Neuronal stem cell (in vitro differentiated cells): ENCODE measurements around the gene EXO1.

ENCODE experiments used
- DNase-seq: peaks from one replicate; pipeline ENCODE4 v3.0.0-alpha.2; 2013; ENCODE audit warnings: low spot score
- H2AFZ ChIP-seq: one replicate; pipeline ENCODE4 v1.6.1; 2013; ENCODE audit warnings: mild to moderate bottlenecking, low read length, inconsistent platforms
- H2AK5ac ChIP-seq: 2 replicates; pipeline ENCODE4 v1.6.1; 2013; ENCODE audit warnings: low read depth, mild to moderate bottlenecking, inconsistent platforms, low read length, moderate library complexity, mixed read lengths
- H2BK120ac ChIP-seq: 2 replicates; pipeline ENCODE4 v1.6.1; 2013; ENCODE audit warnings: low read depth, mild to moderate bottlenecking, inconsistent platforms, low read length, moderate library complexity, mixed read lengths
- H2BK12ac ChIP-seq: one replicate; pipeline ENCODE4 v1.6.1; 2013; ENCODE audit warnings: low read length, inconsistent platforms
- H2BK15ac ChIP-seq: 2 replicates; pipeline ENCODE4 v1.6.1; 2013; ENCODE audit warnings: mild to moderate bottlenecking, low read length, inconsistent platforms, mixed read lengths
- H2BK5ac ChIP-seq: one replicate; pipeline ENCODE4 v1.6.1; 2013; ENCODE audit warnings: inconsistent platforms, mild to moderate bottlenecking, low read length, moderate library complexity
- H3K14ac ChIP-seq: one replicate; pipeline ENCODE4 v1.6.1; 2013; ENCODE audit warnings: low read length, inconsistent platforms
- H3K18ac ChIP-seq: 2 replicates; pipeline ENCODE4 v1.6.1; 2013; ENCODE audit warnings: low read length, inconsistent platforms
- H3K23ac ChIP-seq: 2 replicates; pipeline ENCODE4 v1.6.1; 2013; ENCODE audit warnings: low read depth, mild to moderate bottlenecking, mixed read lengths, low read length, inconsistent platforms; ENCODE audit not compliant: poor library complexity
- H3K27ac ChIP-seq: replicated peaks from 3 replicates; pipeline ENCODE4 v1.5.1; 2013; ENCODE audit warnings: low read length, inconsistent platforms
- H3K27me3 ChIP-seq, 3 experiments: 2 replicates each; pipeline ENCODE4 v1.6.1; 2013; ENCODE audit warnings: low read length in 3 of 3, mild to moderate bottlenecking in 2 of 3, inconsistent platforms in 1 of 3, low read depth in 1 of 3, mixed read lengths in 1 of 3, moderate library complexity in 1 of 3; ENCODE audit not compliant: control insufficient read depth in 3 of 3, insufficient read depth in 3 of 3
- H3K36me3 ChIP-seq, 2 donors: replicated peaks in 1 of 2; 2 replicates each; pipeline ENCODE4 v1.6.1; 2013; ENCODE audit warnings: low read length in 2 of 2; ENCODE audit not compliant: control insufficient read depth in 2 of 2, insufficient read depth in 2 of 2
- H3K4ac ChIP-seq: 2 replicates; pipeline ENCODE4 v1.6.1; 2013; ENCODE audit warnings: inconsistent platforms, mild to moderate bottlenecking, low read length, moderate library complexity
- H3K4me1 ChIP-seq, 2 donors: 1 replicate in 1 of 2; 2 replicates in 1 of 2; pipeline ENCODE4 v1.6.1; 2013; ENCODE audit warnings: low read length in 2 of 2, low read depth in 1 of 2; ENCODE audit not compliant: control insufficient read depth in 2 of 2, insufficient read depth in 1 of 2
- H3K4me2 ChIP-seq: one replicate; pipeline ENCODE4 v1.6.1; 2013; ENCODE audit warnings: mild to moderate bottlenecking, low read length, inconsistent platforms; ENCODE audit not compliant: insufficient read depth, poor library complexity, severe bottlenecking
- H3K4me3 ChIP-seq, 2 donors: 2 replicates each; pipeline ENCODE4 v1.5.1; 2013; ENCODE audit warnings: low read length in 2 of 2, mild to moderate bottlenecking in 2 of 2, inconsistent platforms in 1 of 2, moderate library complexity in 1 of 2
- H3K79me1 ChIP-seq: one replicate; pipeline ENCODE4 v1.6.1; 2013; ENCODE audit warnings: low read depth, mild to moderate bottlenecking, inconsistent platforms, low read length, moderate library complexity
- H3K9ac ChIP-seq: one replicate; pipeline ENCODE4 v1.6.1; 2013; ENCODE audit warnings: mild to moderate bottlenecking, low read depth, low read length, inconsistent platforms; ENCODE audit not compliant: poor library complexity
- H3K9me3 ChIP-seq, 2 donors: replicated peaks in 1 of 2; 2 replicates each; pipeline versions ENCODE3 to v1.6.1; 2013; ENCODE audit warnings: low read length in 2 of 2, mild to moderate bottlenecking in 2 of 2, inconsistent platforms in 1 of 2, low read depth in 1 of 2, mixed read lengths in 1 of 2, moderate library complexity in 1 of 2; ENCODE audit not compliant: control insufficient read depth in 2 of 2, insufficient read depth in 1 of 2
- H4K8ac ChIP-seq: one replicate; pipeline ENCODE4 v1.6.1; 2013; ENCODE audit warnings: low read depth, mild to moderate bottlenecking, inconsistent platforms, low read length, moderate library complexity
- H4K91ac ChIP-seq: one replicate; pipeline ENCODE4 v1.6.1; 2013; ENCODE audit warnings: low read length, low read depth, mild to moderate bottlenecking, inconsistent platforms; ENCODE audit not compliant: poor library complexity
- WGBS, 2 donors: extraction: QIAGEN DNeasy Blood & Tissue Kit; methylation state at CpG; one replicate each; pipeline ENCODE4 v1.1.7; 2013; ENCODE audit warnings: missing lambda C conversion rate in 2 of 2, mixed read lengths in 1 of 2; ENCODE audit not compliant: insufficient read length in 2 of 2, insufficient replicate concordance in 1 of 2; ENCODE audit errors: extremely low coverage in 2 of 2; 5-methylcytosine and 5-hydroxymethylcytosine counted together

Gene EXO1

GRCh38 chr1:241821363-241821762, 26.6 kb upstream of the EXO1 start:
- Histone ChIP-seq H2BK120ac (no peak overlapping the region), H3K27ac (no peak overlapping the region), H3K9me3 (no peaks in the 10 kb centered on the region), H3K79me1 (no peaks in the 10 kb centered on the region), H3K4me2 (no peak overlapping the region), H2BK5ac (no peak overlapping the region), H2BK15ac (no peak overlapping the region), H3K9ac (no peak overlapping the region), H3K4me3 (no peak overlapping the region), H2BK12ac (no peak overlapping the region), H4K91ac (no peak overlapping the region), H3K18ac (no peak overlapping the region), H3K27me3 (no peaks in the 10 kb centered on the region), H4K8ac (no peak overlapping the region), H3K4me1 (no peaks in the 10 kb centered on the region), H3K36me3 (no peaks in the 10 kb centered on the region), H3K23ac (no peak overlapping the region), H2AFZ (no peak overlapping the region), H3K4ac (no peak overlapping the region), H3K14ac (no peak overlapping the region), H2AK5ac (no peak overlapping the region)
- DNase-seq = no peak
- WGBS, 2 donors = no CpG with 5 or more reads among the region's 4 CpGs

- Histone ChIP-seq H3K9ac (no peak overlapping the region), H3K14ac (no peak overlapping the region), H3K4me1 (no peaks in the 10 kb centered on the region), H3K4ac (no peak overlapping the region), H2AK5ac (no peak overlapping the region), H2BK15ac (no peak overlapping the region), H3K23ac (no peak overlapping the region), H3K4me3 (no peak overlapping the region), H3K79me1 (no peaks in the 10 kb centered on the region), H3K36me3 (no peaks in the 10 kb centered on the region), H3K27ac (no peak overlapping the region), H4K91ac (no peak overlapping the region), H3K9me3 (no peaks in the 10 kb centered on the region), H2BK5ac (no peak overlapping the region), H2BK120ac (no peak overlapping the region), H3K27me3 (no peaks in the 10 kb centered on the region), H2BK12ac (no peak overlapping the region), H4K8ac (no peak overlapping the region), H3K18ac (no peak overlapping the region), H2AFZ (no peak overlapping the region), H3K4me2 (no peak overlapping the region)
- DNase-seq = no peak
Measured at GRCh38 chr1:241822846-241823245, 25.2 kb upstream of the EXO1 start.

GRCh38 chr1:241823925-241824324, 24.1 kb upstream of the EXO1 start:
- Histone ChIP-seq H3K23ac (no peak overlapping the region), H4K8ac (no peak overlapping the region), H3K9me3 (no peaks in the 10 kb centered on the region), H3K27ac (no peak overlapping the region), H2BK120ac (no peak overlapping the region), H3K79me1 (no peaks in the 10 kb centered on the region), H3K4me1 (no peaks in the 10 kb centered on the region), H3K14ac (no peak overlapping the region), H3K4ac (no peak overlapping the region), H3K36me3 (no peaks in the 10 kb centered on the region), H3K27me3 (no peaks in the 10 kb centered on the region), H3K4me2 (no peak overlapping the region), H3K18ac (no peak overlapping the region), H2AFZ (peak overlapping the region; percentile 56), H3K9ac (no peak overlapping the region), H2AK5ac (no peak overlapping the region), H2BK5ac (no peak overlapping the region), H2BK12ac (no peak overlapping the region), H4K91ac (no peak overlapping the region), H3K4me3 (peak overlapping the region; percentile 24 to 51), H2BK15ac (no peak overlapping the region)
- DNase-seq = no peak
- no CpG with 5 or more reads among the region's 1 CpG for WGBS, 2 donors

DNA sequence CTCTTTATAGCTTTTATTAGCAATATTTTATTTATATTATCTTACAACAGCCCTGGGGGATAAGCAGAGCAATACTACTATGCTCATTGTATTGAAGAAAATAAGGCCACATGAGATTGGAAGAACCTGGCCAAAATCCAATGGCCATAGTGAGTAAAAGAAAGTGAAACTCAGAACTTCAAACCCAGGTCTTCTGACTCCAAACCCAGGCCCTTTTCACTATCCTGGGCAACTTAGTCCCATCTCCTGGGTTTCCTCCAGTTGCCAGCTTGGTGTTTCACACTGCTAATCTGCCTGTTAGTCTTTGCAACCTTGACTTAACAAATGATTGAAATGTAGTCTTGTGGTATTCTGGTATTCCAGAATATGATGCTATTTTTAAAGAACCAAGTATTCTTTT, 22.4 kb upstream of the EXO1 start:
- H3K4ac ChIP-seq = no peak overlapping the region
- H2BK12ac ChIP-seq = no peak overlapping the region
- H3K4me2 ChIP-seq = no peak overlapping the region
- no peak for DNase-seq
- H3K18ac ChIP-seq = no peak overlapping the region
- no peak overlapping the region for H2BK120ac ChIP-seq
- no peaks in the 10 kb centered on the region for H3K79me1 ChIP-seq
- H3K27me3 ChIP-seq = no peaks in the 10 kb centered on the region
- no peak overlapping the region for H3K14ac ChIP-seq
- H3K23ac ChIP-seq = no peak overlapping the region
- H2BK5ac ChIP-seq = no peak overlapping the region
- H2BK15ac ChIP-seq = no peak overlapping the region
- no peak overlapping the region for H4K91ac ChIP-seq
- H3K36me3 ChIP-seq = no peaks in the 10 kb centered on the region
- H2AFZ ChIP-seq = no peak overlapping the region
- no peak overlapping the region for H3K27ac ChIP-seq
- H3K9me3 ChIP-seq = no peaks in the 10 kb centered on the region
- no peak overlapping the region for H3K9ac ChIP-seq
- no peak overlapping the region for H2AK5ac ChIP-seq
- no peak overlapping the region for H4K8ac ChIP-seq
- H3K4me1 ChIP-seq = no peaks in the 10 kb centered on the region
- no peak overlapping the region for H3K4me3 ChIP-seq
